MM.1S (cell line): Measurements from ENCODE around the gene IGF1R.

Experiments used
- DNase-seq: peaks from one replicate; pipeline ENCODE4 v3.0.0-alpha.2; 2015
- H2AFZ ChIP-seq: fragments of 300-600 bp; sonication (generic); 2 replicates; pipeline ENCODE4 v1.6.0; 2016; ENCODE audit warnings: antibody characterized with exemption, low read length
- H3F3A ChIP-seq: fragments of 300-600 bp; sonication (generic); 2 replicates; pipeline ENCODE4 v1.6.1; 2016; ENCODE audit warnings: mild to moderate bottlenecking, antibody characterized with exemption, low read length, moderate library complexity, mixed read lengths; ENCODE audit not compliant: insufficient read depth
- H3K27ac ChIP-seq: fragments of 300-600 bp; sonication (generic); 2 replicates; pipeline ENCODE4 v1.5.1; 2016; ENCODE audit warnings: mild to moderate bottlenecking, low read length
- H3K27me3 ChIP-seq: fragments of 300-600 bp; sonication (generic); replicated peaks from 2 replicates; pipeline ENCODE4 v1.6.0; 2016; ENCODE audit warnings: low read length; ENCODE audit not compliant: insufficient read depth
- H3K36me3 ChIP-seq: fragments of 300-600 bp; sonication (generic); replicated peaks from 2 replicates; pipeline ENCODE4 v1.6.1; 2016; ENCODE audit warnings: mild to moderate bottlenecking, low read length, mixed read lengths; ENCODE audit not compliant: insufficient read depth
- H3K4me1 ChIP-seq: fragments of 300-600 bp; sonication (generic); 2 replicates; pipeline ENCODE4 v1.6.1; 2016; ENCODE audit warnings: low read length, mixed read lengths
- H3K4me2 ChIP-seq: fragments of 300-600 bp; sonication (generic); 2 replicates; pipeline ENCODE4 v1.6.0; 2016; ENCODE audit warnings: low read depth, low read length
- H3K4me3 ChIP-seq: fragments of 300-600 bp; sonication (generic); 2 replicates; pipeline ENCODE4 v1.5.1; 2016; ENCODE audit warnings: low read length, mixed read lengths
- H3K79me2 ChIP-seq: fragments of 300-600 bp; sonication (generic); 2 replicates; pipeline ENCODE4 v1.6.1; 2016; ENCODE audit warnings: mixed run types, low read length, mixed read lengths
- H3K9ac ChIP-seq: fragments of 300-600 bp; sonication (generic); 2 replicates; pipeline ENCODE4 v1.6.1; 2016; ENCODE audit warnings: low read length, mixed read lengths
- H3K9me2 ChIP-seq: fragments of 300-600 bp; sonication (generic); replicated peaks from 2 replicates; pipeline ENCODE4 v1.6.1; 2016; ENCODE audit warnings: mild to moderate bottlenecking, low read length, mixed read lengths; ENCODE audit not compliant: insufficient read depth
- H3K9me3 ChIP-seq: fragments of 300-600 bp; sonication (generic); replicated peaks from 2 replicates; pipeline ENCODE4 v1.6.1; 2016; ENCODE audit warnings: mild to moderate bottlenecking, low read length, mixed read lengths; ENCODE audit not compliant: insufficient read depth
- H4K20me1 ChIP-seq: fragments of 300-600 bp; sonication (generic); 2 replicates; pipeline ENCODE4 v1.6.1; 2016; ENCODE audit warnings: mild to moderate bottlenecking, low read length, moderate library complexity, mixed read lengths; ENCODE audit not compliant: insufficient read depth
- CTCF ChIP-seq: fragments of 300-600 bp; sonication (generic); IDR thresholded peaks from 2 replicates; pipeline ENCODE4 v1.5.1; 2016; ENCODE audit warnings: antibody characterized with exemption, low read length, mixed read lengths
- EZH2 ChIP-seq: fragments of 300-600 bp; sonication (generic); optimal IDR thresholded peaks from 2 replicates; pipeline ENCODE3; 2017; ENCODE audit warnings: low read depth, mild to moderate bottlenecking, antibody characterized with exemption, low read length, mixed read lengths
- EZH2phosphoT487 ChIP-seq: fragments of 300-600 bp; sonication (generic); IDR thresholded peaks from 2 replicates; pipeline ENCODE4 v1.6.1; 2018; ENCODE audit warnings: antibody characterized with exemption, low read length

Gene IGF1R

GRCh38 chr15:98612490-98613110 lies 35.7 kb upstream of the IGF1R start:
- no peaks in the 10 kb centered on the region for H3K9me2 ChIP-seq
- no peak overlapping the region for H3K4me3 ChIP-seq
- H3K79me2 ChIP-seq = no peaks in the 10 kb centered on the region
- H3K4me2 ChIP-seq = no peak overlapping the region
- no peaks in the 10 kb centered on the region for H3F3A ChIP-seq
- H3K9ac ChIP-seq = no peak overlapping the region
- H3K27me3 ChIP-seq = no peaks in the 10 kb centered on the region
- no peaks in the 10 kb centered on the region for H3K4me1 ChIP-seq
- TF ChIP-seq EZH2 = no peak
- TF ChIP-seq EZH2phosphoT487 = no peak
- no peak for TF ChIP-seq CTCF
- no peaks in the 10 kb centered on the region for H3K9me3 ChIP-seq
- no peak overlapping the region for H2AFZ ChIP-seq
- no peaks in the 10 kb centered on the region for H4K20me1 ChIP-seq
- H3K27ac ChIP-seq = no peak overlapping the region
- no peaks in the 10 kb centered on the region for H3K36me3 ChIP-seq
- DNase-seq = no peak

- Histone ChIP-seq H3K9ac (no peak overlapping the region), H3K36me3 (no peaks in the 10 kb centered on the region), H3K4me3 (no peak overlapping the region), H3F3A (no peaks in the 10 kb centered on the region), H3K4me1 (no peaks in the 10 kb centered on the region), H2AFZ (no peak overlapping the region), H3K4me2 (no peak overlapping the region), H3K9me3 (no peaks in the 10 kb centered on the region), H3K27me3 (no peaks in the 10 kb centered on the region), H3K79me2 (no peaks in the 10 kb centered on the region), H3K9me2 (no peaks in the 10 kb centered on the region), H3K27ac (no peak overlapping the region), H4K20me1 (no peaks in the 10 kb centered on the region)
- TF ChIP-seq EZH2phosphoT487 = no peak
- TF ChIP-seq CTCF = no peak
- TF ChIP-seq EZH2 = no peak
- DNase-seq = no peak
Measured at GRCh38 chr15:98614681-98615080, 33.7 kb upstream of the IGF1R start.

GRCh38 chr15:98616397-98616796 lies 31.9 kb upstream of the IGF1R start:
- H4K20me1 ChIP-seq = no peaks in the 10 kb centered on the region
- H3K9me3 ChIP-seq = no peaks in the 10 kb centered on the region
- TF ChIP-seq CTCF = no peak
- TF ChIP-seq EZH2phosphoT487 = no peak
- TF ChIP-seq EZH2 = no peak
- no peak overlapping the region for H2AFZ ChIP-seq
- no peaks in the 10 kb centered on the region for H3K79me2 ChIP-seq
- no peaks in the 10 kb centered on the region for H3K9me2 ChIP-seq
- H3K36me3 ChIP-seq = no peaks in the 10 kb centered on the region
- H3K27me3 ChIP-seq = no peaks in the 10 kb centered on the region
- no peak overlapping the region for H3K27ac ChIP-seq
- no peak overlapping the region for H3K4me3 ChIP-seq
- no peak for DNase-seq
- H3K4me1 ChIP-seq = no peaks in the 10 kb centered on the region
- H3F3A ChIP-seq = no peaks in the 10 kb centered on the region
- no peak overlapping the region for H3K9ac ChIP-seq
- H3K4me2 ChIP-seq = no peak overlapping the region
